OCI-LY7 (cell line): ENCODE data around the gene PTTG1.

Experiments
- CTCF ChIP-seq: fragments of 200-600 bp; sonication (generic); conservative IDR thresholded peaks from 2 replicates; pipeline ENCODE4 v1.5.1; 2014; ENCODE audit warnings: mild to moderate bottlenecking, antibody characterized with exemption, low read length, moderate library complexity, mixed read lengths
- EZH2phosphoT487 ChIP-seq: fragments of 200-600 bp; sonication (generic); IDR thresholded peaks from 2 replicates; pipeline ENCODE4 v1.6.1; 2018; ENCODE audit warnings: low read depth, borderline replicate concordance, mild to moderate bottlenecking, mixed run types, antibody characterized with exemption, low read length, moderate library complexity, mixed read lengths

GRCh38 chr5:160466889-160467554 is 45.4 kb downstream of the PTTG1 start:
- TF ChIP-seq CTCF (no peak), EZH2phosphoT487 (no peak)
